Measurements from ENCODE around the gene SCFD1.

The SCFD1 gene

GRCh38 chr14:30708157-30708556, 86.0 kb downstream of the SCFD1 start:
- Histone ChIP-seq H3K4me1 (no peaks in the 10 kb centered on the region; the same call in 1 of the 2 replicates), H3K36me3 (replicated peaks) (peaks cover 4% of the 10 kb centered on the region), H3K9me3 (no peaks in the 10 kb centered on the region), H3K4me3 (no peak overlapping the region), H3K27me3 (ENCODE audit: low read depth) (no peaks in the 10 kb centered on the region)
- in situ Hi-C loops (cut with MboI; ENCODE audit: low sequenced_read_pairs), result no loop called here
- no peak for DNase-seq (ENCODE audit: low spot score in 2 of 2)

- Histone ChIP-seq H3K36me3 (replicated peaks) (peaks cover 4% of the 10 kb centered on the region), H3K27me3 (ENCODE audit: low read depth) (no peaks in the 10 kb centered on the region), H3K9me3 (no peaks in the 10 kb centered on the region), H3K4me3 (no peak overlapping the region), H3K4me1 (no peaks in the 10 kb centered on the region; the same call in 1 of the 2 replicates)
- DNase-seq (ENCODE audit: low spot score in 2 of 2), result no peak
- in situ Hi-C loops (cut with MboI; ENCODE audit: low sequenced_read_pairs), result no loop called here
Measured at GRCh38 chr14:30709201-30709600, 87.1 kb downstream of the SCFD1 start.

DNA sequence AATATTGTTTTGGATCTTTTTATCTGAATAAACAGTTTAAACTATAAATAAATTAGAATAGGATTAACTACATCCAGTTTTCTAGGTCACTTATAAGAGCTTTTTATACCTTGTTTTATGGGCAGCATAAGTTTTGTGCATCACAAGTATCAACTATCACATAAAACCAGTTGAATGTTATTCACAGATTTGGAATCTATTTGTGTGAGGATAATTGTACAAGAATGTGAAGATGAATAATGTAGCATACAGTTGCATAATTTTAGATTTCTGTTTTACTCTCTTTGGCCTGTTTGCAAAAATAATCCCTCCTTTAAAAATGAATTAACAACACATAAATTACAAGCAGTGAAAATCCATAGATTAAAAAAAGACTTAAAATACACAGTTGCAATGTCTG, 88.8 kb downstream of the SCFD1 start:
- H3K36me3 ChIP-seq (replicated peaks), result peaks cover 4% of the 10 kb centered on the region

DNA sequence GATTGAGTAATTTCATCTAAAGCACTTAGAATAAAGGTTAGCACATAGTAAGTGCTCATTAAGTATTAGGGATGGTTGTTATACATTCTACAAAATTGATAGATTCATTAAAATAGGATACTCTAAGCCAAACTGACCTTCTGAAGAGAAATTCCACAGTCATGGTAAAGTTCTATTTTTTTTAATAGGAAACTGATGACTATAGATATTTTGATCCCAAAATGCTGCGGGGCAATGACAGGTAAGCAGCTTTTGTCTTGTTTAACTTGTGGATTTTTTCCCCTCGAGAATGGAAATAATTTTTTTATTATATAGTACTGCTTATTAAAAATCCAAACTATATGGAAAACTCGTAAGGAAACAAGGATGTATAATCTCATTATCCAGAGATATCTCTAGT, 97.0 kb downstream of the SCFD1 start:
- Histone ChIP-seq H3K36me3 (replicated peaks) (no peaks in the 10 kb centered on the region; the same call in none of the 2 replicates), H3K4me1 (no peaks in the 10 kb centered on the region), H3K9me3 (no peaks in the 10 kb centered on the region), H3K27me3 (ENCODE audit: low read depth) (no peaks in the 10 kb centered on the region), H3K4me3 (no peak overlapping the region)
- in situ Hi-C loops (cut with MboI; ENCODE audit: low sequenced_read_pairs), result no loop called here
- DNase-seq (ENCODE audit: low spot score in 2 of 2), result no peak

More for the DNA sequence above, 88.8 kb downstream of the SCFD1 start:
- no peak overlapping the region for H3K4me3 ChIP-seq
- no peaks in the 10 kb centered on the region for H3K9me3 ChIP-seq
- no peaks in the 10 kb centered on the region for H3K27me3 ChIP-seq (ENCODE audit: low read depth)
- in situ Hi-C loops (cut with MboI; ENCODE audit: low sequenced_read_pairs), result no loop called here
- no peak for DNase-seq (ENCODE audit: low spot score in 2 of 2)
- no peaks in the 10 kb centered on the region; the same call in 1 of the 2 replicates for H3K4me1 ChIP-seq

- H3K4me3 ChIP-seq, result no peak overlapping the region
- in situ Hi-C loops (cut with MboI; ENCODE audit: low sequenced_read_pairs), result no loop called here
- no peaks in the 10 kb centered on the region for H3K9me3 ChIP-seq
- no peaks in the 10 kb centered on the region for H3K27me3 ChIP-seq (ENCODE audit: low read depth)
- DNase-seq (ENCODE audit: low spot score in 2 of 2), result no peak
- H3K4me1 ChIP-seq, result no peaks in the 10 kb centered on the region
- peaks cover 7% of the 10 kb centered on the region; the same call in 1 of the 2 replicates for H3K36me3 ChIP-seq (replicated peaks)
Measured at GRCh38 chr14:30725763-30726162, 103.6 kb downstream of the SCFD1 start.

- in situ Hi-C loops (cut with MboI; ENCODE audit: low sequenced_read_pairs), result no loop called here
- H3K9me3 ChIP-seq, result no peaks in the 10 kb centered on the region
Measured at GRCh38 chr14:30728471-30728870, 106.4 kb downstream of the SCFD1 start.

DNA sequence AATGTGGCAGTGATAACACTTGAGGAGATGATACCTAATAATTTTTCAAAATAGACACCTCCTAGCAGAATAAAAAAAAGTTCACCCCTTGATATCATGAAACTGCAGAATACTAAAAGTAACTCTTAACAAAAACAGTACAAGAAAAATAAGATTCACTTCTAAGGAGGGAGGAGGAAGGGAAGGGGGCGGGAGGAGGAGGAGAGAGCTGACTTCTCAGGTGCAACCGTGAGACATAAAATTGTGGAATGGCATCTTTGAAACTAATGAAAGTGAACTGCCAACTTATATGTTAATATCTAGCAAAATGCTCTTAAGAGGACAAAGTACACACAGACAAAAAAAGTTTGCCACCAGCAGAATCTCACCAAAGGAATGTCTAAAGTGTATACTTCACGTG, 115.8 kb downstream of the SCFD1 start:
- no peak for DNase-seq (ENCODE audit: low spot score in 2 of 2)
- in situ Hi-C loops (cut with MboI; ENCODE audit: low sequenced_read_pairs), result no loop called here
- H3K36me3 ChIP-seq (replicated peaks), result 0 out of 2 replicates have a peak, but pooled peaks cover 4% of the 10 kb centered on the region
- H3K9me3 ChIP-seq, result no peaks in the 10 kb centered on the region
- no peaks in the 10 kb centered on the region for H3K27me3 ChIP-seq (ENCODE audit: low read depth)
- H3K4me3 ChIP-seq, result no peak overlapping the region
- H3K4me1 ChIP-seq, result no peaks in the 10 kb centered on the region

More at GRCh38 chr14:30728471-30728870, 106.4 kb downstream of the SCFD1 start:
- H3K27me3 ChIP-seq (ENCODE audit: low read depth), result no peaks in the 10 kb centered on the region
- no peaks in the 10 kb centered on the region for H3K4me1 ChIP-seq
- H3K36me3 ChIP-seq (replicated peaks), result peaks cover 7% of the 10 kb centered on the region; the same call in 1 of the 2 replicates
- no peak for DNase-seq (ENCODE audit: low spot score in 2 of 2)
- no peak overlapping the region for H3K4me3 ChIP-seq

- in situ Hi-C loops (cut with MboI; ENCODE audit: low sequenced_read_pairs), result no loop called here
- no peaks in the 10 kb centered on the region for H3K9me3 ChIP-seq
- no peaks in the 10 kb centered on the region for H3K4me1 ChIP-seq
- no peak overlapping the region for H3K4me3 ChIP-seq
- 0 out of 2 replicates have a peak, but pooled peaks cover 4% of the 10 kb centered on the region for H3K36me3 ChIP-seq (replicated peaks)
- H3K27me3 ChIP-seq (ENCODE audit: low read depth), result no peaks in the 10 kb centered on the region
- DNase-seq (ENCODE audit: low spot score in 2 of 2), result no peak
Measured at GRCh38 chr14:30738978-30739377, 116.9 kb downstream of the SCFD1 start.

DNA sequence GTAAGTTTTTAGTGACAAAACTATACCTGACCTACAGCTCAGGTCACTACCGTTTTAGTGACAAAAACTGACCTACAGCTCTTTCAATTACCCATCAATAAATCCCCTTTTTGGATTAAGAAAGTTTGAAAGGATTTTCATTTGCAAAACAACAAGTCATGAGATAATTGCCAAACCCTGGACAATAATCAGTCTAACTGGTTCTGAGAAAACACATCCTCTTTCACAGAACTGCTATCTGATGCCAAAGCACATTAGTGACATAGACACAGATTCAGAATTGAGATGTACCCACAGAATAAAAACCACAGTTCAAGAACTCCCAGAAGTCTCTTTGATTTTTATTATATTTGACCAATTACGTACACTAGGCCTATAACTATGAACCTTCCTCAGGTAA, 126.2 kb downstream of the SCFD1 start:
- peak in 1 of 2 experiments; percentile 72 for DNase-seq (ENCODE audit: low spot score in 2 of 2)
- Histone ChIP-seq H3K4me3 (no peak overlapping the region), H3K27me3 (ENCODE audit: low read depth) (peaks cover 8% of the 10 kb centered on the region; the same call in 1 of the 2 replicates), H3K9me3 (no peaks in the 10 kb centered on the region), H3K4me1 (peaks cover 9% of the 10 kb centered on the region), H3K36me3 (replicated peaks) (no peaks in the 10 kb centered on the region)
- in situ Hi-C loops (cut with MboI; ENCODE audit: low sequenced_read_pairs), result no loop called here

DNA sequence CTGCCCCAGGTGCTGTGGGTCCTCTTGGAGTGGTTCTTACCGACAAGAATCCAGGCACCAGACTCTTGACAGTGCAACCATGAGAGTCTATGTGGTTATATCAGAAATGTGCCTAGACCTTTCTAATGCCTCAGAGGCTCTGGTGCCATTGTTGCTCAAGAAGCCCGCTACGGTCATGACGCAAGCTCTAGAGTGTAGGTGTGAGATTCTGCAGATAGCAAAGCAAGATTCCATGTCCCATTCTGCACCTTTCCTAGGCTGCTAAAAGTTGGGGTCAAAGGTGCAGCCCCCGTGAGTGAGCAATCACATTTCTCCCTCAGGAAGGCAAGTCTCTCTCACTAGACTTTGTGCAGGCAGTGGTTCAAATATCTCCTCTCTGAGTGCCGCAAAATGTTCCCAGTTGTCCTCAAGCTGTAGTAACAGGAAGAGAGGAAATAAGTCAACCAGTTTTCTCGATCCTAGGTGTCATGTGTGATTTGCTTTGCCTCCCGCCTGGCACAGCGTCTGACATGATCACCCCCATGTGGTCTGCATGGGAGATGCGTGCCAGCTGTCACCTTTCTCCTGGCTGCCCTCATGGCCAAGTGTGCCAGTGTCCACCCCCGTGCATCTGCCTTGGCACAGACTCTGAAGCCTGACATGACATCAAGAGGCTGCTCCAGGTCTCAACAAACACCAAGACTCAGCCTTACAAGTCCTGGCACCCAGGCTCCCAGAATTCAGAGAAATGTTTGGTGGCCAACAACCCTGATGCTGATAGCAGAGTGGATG, 129.7 kb downstream of the SCFD1 start:
- peaks cover 9% of the 10 kb centered on the region for H3K4me1 ChIP-seq
- no peak for DNase-seq (ENCODE audit: low spot score in 2 of 2)

GRCh38 chr14:30753452-30753851, 131.3 kb downstream of the SCFD1 start:
- H3K27me3 ChIP-seq (ENCODE audit: low read depth), result 0 out of 2 replicates have a peak, but pooled peaks cover 2% of the 10 kb centered on the region
- no peak overlapping the region for H3K4me3 ChIP-seq
- in situ Hi-C loops (cut with MboI; ENCODE audit: low sequenced_read_pairs), result no loop called here
- no peaks in the 10 kb centered on the region for H3K36me3 ChIP-seq (replicated peaks)
- peaks cover 2% of the 10 kb centered on the region for H3K4me1 ChIP-seq
- no peak for DNase-seq (ENCODE audit: low spot score in 2 of 2)
- H3K9me3 ChIP-seq, result no peaks in the 10 kb centered on the region

More for the DNA sequence above, 129.7 kb downstream of the SCFD1 start:
- Histone ChIP-seq H3K4me3 (no peak overlapping the region), H3K36me3 (replicated peaks) (no peaks in the 10 kb centered on the region), H3K27me3 (ENCODE audit: low read depth) (peaks cover 8% of the 10 kb centered on the region; the same call in 1 of the 2 replicates), H3K9me3 (no peaks in the 10 kb centered on the region)
- in situ Hi-C loops (cut with MboI; ENCODE audit: low sequenced_read_pairs), result no loop called here

GRCh38 chr14:30754778-30755177, 132.7 kb downstream of the SCFD1 start:
- DNase-seq (ENCODE audit: low spot score in 2 of 2), result no peak
- H3K4me1 ChIP-seq, result no peaks in the 10 kb centered on the region
- H3K4me3 ChIP-seq, result no peak overlapping the region
- no peaks in the 10 kb centered on the region for H3K9me3 ChIP-seq
- no peaks in the 10 kb centered on the region for H3K36me3 ChIP-seq (replicated peaks)
- H3K27me3 ChIP-seq (ENCODE audit: low read depth), result 0 out of 2 replicates have a peak, but pooled peaks cover 2% of the 10 kb centered on the region
- in situ Hi-C loops (cut with MboI; ENCODE audit: low sequenced_read_pairs), result no loop called here

GRCh38 chr14:30756594-30756993, 134.5 kb downstream of the SCFD1 start:
- no peak for DNase-seq (ENCODE audit: low spot score in 2 of 2)
- in situ Hi-C loops (cut with MboI; ENCODE audit: low sequenced_read_pairs), result no loop called here
- Histone ChIP-seq H3K9me3 (no peaks in the 10 kb centered on the region), H3K4me3 (no peak overlapping the region), H3K36me3 (replicated peaks) (no peaks in the 10 kb centered on the region), H3K27me3 (ENCODE audit: low read depth) (no peaks in the 10 kb centered on the region), H3K4me1 (no peaks in the 10 kb centered on the region)

DNA sequence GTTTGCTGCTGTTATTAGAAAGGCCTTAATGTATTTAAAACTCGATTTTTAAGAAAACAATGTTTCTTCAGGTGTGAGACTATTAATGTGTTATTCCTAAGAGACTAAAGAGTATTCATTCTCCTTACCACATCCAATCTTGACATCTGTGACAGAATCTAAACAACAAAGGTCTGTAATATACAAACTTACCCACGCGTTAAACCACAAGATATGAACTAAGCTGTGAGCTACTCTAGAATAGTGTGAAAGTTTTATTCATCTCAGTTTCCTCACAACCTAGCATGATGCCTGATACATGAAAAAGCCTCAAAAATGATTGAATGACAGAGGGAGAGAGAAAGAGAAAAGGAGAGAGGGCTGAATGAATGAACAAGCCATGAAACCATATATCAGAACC, 135.0 kb downstream of the SCFD1 start:
- Histone ChIP-seq H3K4me3 (no peak overlapping the region), H3K27me3 (ENCODE audit: low read depth) (no peaks in the 10 kb centered on the region), H3K9me3 (no peaks in the 10 kb centered on the region), H3K4me1 (no peaks in the 10 kb centered on the region), H3K36me3 (replicated peaks) (no peaks in the 10 kb centered on the region)
- in situ Hi-C loops (cut with MboI; ENCODE audit: low sequenced_read_pairs), result no loop called here
- DNase-seq (ENCODE audit: low spot score in 2 of 2), result no peak
